PFSK-1 (cell line): ENCODE measurements around the gene PHLPP1.

Experiments
- FOXP2 ChIP-seq: optimal IDR thresholded peaks from 2 replicates; pipeline ENCODE3; 2011; ENCODE audit warnings: borderline replicate concordance, control low read depth, inconsistent platforms; ENCODE audit not compliant: insufficient read depth; ENCODE audit errors: extremely low read length, extremely low read depth
- POLR2AphosphoS5 ChIP-seq: IDR thresholded peaks from 2 replicates; pipeline ENCODE4 v1.6.1; 2012; ENCODE audit warnings: low read depth, mild to moderate bottlenecking, control low read depth, low read length, moderate library complexity
- REST ChIP-seq, 2 experiments: IDR thresholded peaks; 2 replicates each; pipeline versions ENCODE4 v1.6.1 to v1.8.0; 2011 to 2012; ENCODE audit warnings: low read depth in 2 of 2, low read length in 2 of 2, control low read depth in 1 of 2, inconsistent platforms in 1 of 2, mild to moderate bottlenecking in 1 of 2, moderate library complexity in 1 of 2; ENCODE audit not compliant: insufficient read depth in 1 of 2
- SIN3A ChIP-seq: IDR thresholded peaks from 2 replicates; pipeline ENCODE4 v1.6.1; 2012; ENCODE audit warnings: mild to moderate bottlenecking, low read length, moderate library complexity, borderline replicate concordance; ENCODE audit not compliant: insufficient read depth
- TAF1 ChIP-seq: IDR thresholded peaks from 2 replicates; pipeline ENCODE4 v1.6.1; 2012; ENCODE audit warnings: low read length, control low read depth, borderline replicate concordance; ENCODE audit not compliant: insufficient read depth

Gene PHLPP1

GRCh38 chr18:62867534-62867933 is 152.2 kb downstream of the PHLPP1 start:
- TF ChIP-seq POLR2AphosphoS5 = no peak
- TF ChIP-seq SIN3A = no peak
- no peak for TF ChIP-seq TAF1

GRCh38 chr18:62868645-62869044 is 153.3 kb downstream of the PHLPP1 start:
- no peak for TF ChIP-seq SIN3A
- no peak for TF ChIP-seq REST (IDR thresholded peaks at IDR 0.05; ENCODE audit: insufficient read depth in 1 of 2, low read depth in 2 of 2, low read length in 2 of 2)
- TF ChIP-seq FOXP2 = no peak
- TF ChIP-seq TAF1 = no peak

GRCh38 chr18:62870643-62871042 is 155.3 kb downstream of the PHLPP1 start:
- no peak for TF ChIP-seq FOXP2
- TF ChIP-seq TAF1 = no peak
- TF ChIP-seq POLR2AphosphoS5 = no peak
- TF ChIP-seq REST (IDR thresholded peaks at IDR 0.05; ENCODE audit: insufficient read depth in 1 of 2, low read depth in 2 of 2, low read length in 2 of 2) = no peak
- no peak for TF ChIP-seq SIN3A

GRCh38 chr18:62875323-62875722 is 160.0 kb downstream of the PHLPP1 start:
- TF ChIP-seq TAF1 (no peak), FOXP2 (no peak), POLR2AphosphoS5 (no peak), REST (IDR thresholded peaks at IDR 0.05; ENCODE audit: insufficient read depth in 1 of 2, low read depth in 2 of 2, low read length in 2 of 2) (no peak), SIN3A (no peak)

GRCh38 chr18:62876111-62876510 is 160.8 kb downstream of the PHLPP1 start:
- TF ChIP-seq FOXP2 = no peak
- TF ChIP-seq POLR2AphosphoS5 = no peak
- TF ChIP-seq TAF1 = no peak
- TF ChIP-seq REST (IDR thresholded peaks at IDR 0.05; ENCODE audit: insufficient read depth in 1 of 2, low read depth in 2 of 2, low read length in 2 of 2) = no peak
- no peak for TF ChIP-seq SIN3A
